ENCODE measurements around the gene PAPSS1. TPM values are rescaled to one million over a fixed set of nuclear protein-coding genes. Genes with fewer than 3 reads are reported as not detected.
A peak's percentile ranks its signal among the peaks of the same experiment; 100 is the strongest.
"Not testable (repeated sequence)": the region's sequence is repeated elsewhere in the genome, so short reads cannot be mapped to it uniquely, and the experiment has no call there.

The PAPSS1 gene
- total and polyA plus RNA-seq, 2 experiments from 2014 or later: 69.6 to 69.9 TPM

- Histone ChIP-seq H2AFZ (no peak overlapping the region), H3K27ac (no peak overlapping the region), H3F3A (ENCODE audit: insufficient read depth) (peaks cover 8% of the 10 kb centered on the region; the same call in 1 of the 2 replicates), H3K79me2 (ENCODE audit: insufficient read depth) (peaks cover 87% of the 10 kb centered on the region), H4K20me1 (ENCODE audit: insufficient read depth) (0 out of 2 replicates have a peak, but pooled peaks cover 3% of the 10 kb centered on the region), H3K27me3 (replicated peaks; ENCODE audit: insufficient read depth) (no peaks in the 10 kb centered on the region), H3K9ac (no peak overlapping the region), H3K4me2 (ENCODE audit: unreplicated experiment) (no peak overlapping the region), H3K4me3 (no peak overlapping the region), H3K9me3 (ENCODE audit: low read depth) (no peaks in the 10 kb centered on the region), H3K9me2 (ENCODE audit: insufficient read depth) (0 out of 2 replicates have a peak, but pooled peaks cover 3% of the 10 kb centered on the region), H3K36me3 (ENCODE audit: low read depth) (peaks cover 6% of the 10 kb centered on the region; the same call in 1 of the 2 replicates), H3K4me1 (ENCODE audit: insufficient read depth) (peaks cover 12% of the 10 kb centered on the region)
- no peak for DNase-seq
- 96 to 100% methylated on average over 1 of the region's 1 CpG for WGBS, 2 experiments (ENCODE audit: low coverage in 1 of 2, low lambda C conversion rate in 2 of 2, missing lambda C conversion rate in 2 of 2)
- in situ Hi-C loops (cut with MboI): no loop called here
- TF ChIP-seq EZH2phosphoT487 (IDR thresholded peaks at IDR 0.05; ENCODE audit: insufficient read depth, low read depth) (no peak), EZH2 (IDR thresholded peaks at IDR 0.05; ENCODE audit: insufficient read depth, poor library complexity, severe bottlenecking) (no peak)
Measured at GRCh38 chr4:107701565-107701964, 18.5 kb downstream of the PAPSS1 start.

GRCh38 chr4:107699466-107700206 is 20.4 kb downstream of the PAPSS1 start:
- Histone ChIP-seq H3F3A (ENCODE audit: insufficient read depth) (peaks cover 8% of the 10 kb centered on the region; the same call in 1 of the 2 replicates), H3K4me3 (no peak overlapping the region), H3K27ac (peak overlapping the region; percentile 18; the same call in 1 of the 2 replicates), H3K9me2 (ENCODE audit: insufficient read depth) (0 out of 2 replicates have a peak, but pooled peaks cover 3% of the 10 kb centered on the region), H3K36me3 (ENCODE audit: low read depth) (peaks cover 6% of the 10 kb centered on the region; the same call in 1 of the 2 replicates), H3K9me3 (ENCODE audit: low read depth) (no peaks in the 10 kb centered on the region), H3K4me1 (ENCODE audit: insufficient read depth) (peaks cover 12% of the 10 kb centered on the region), H3K79me2 (ENCODE audit: insufficient read depth) (peaks cover 83% of the 10 kb centered on the region), H4K20me1 (ENCODE audit: insufficient read depth) (0 out of 2 replicates have a peak, but pooled peaks cover 3% of the 10 kb centered on the region), H3K4me2 (ENCODE audit: unreplicated experiment) (no peak overlapping the region), H2AFZ (no peak overlapping the region), H3K9ac (no peak overlapping the region), H3K27me3 (replicated peaks; ENCODE audit: insufficient read depth) (no peaks in the 10 kb centered on the region)
- whole genome bisulfite sequencing, 2 experiments (ENCODE audit: low coverage in 1 of 2, low lambda C conversion rate in 2 of 2, missing lambda C conversion rate in 2 of 2): 49 to 53% methylated on average over 2 of the region's 2 CpGs
- TF ChIP-seq EZH2phosphoT487 (IDR thresholded peaks at IDR 0.05; ENCODE audit: insufficient read depth, low read depth) (no peak), EZH2 (IDR thresholded peaks at IDR 0.05; ENCODE audit: insufficient read depth, poor library complexity, severe bottlenecking) (no peak)
- in situ Hi-C loops (cut with MboI): no loop called here
- DNase-seq: peak; percentile 22

- H3K27me3 ChIP-seq (replicated peaks; ENCODE audit: insufficient read depth); H3K9ac ChIP-seq; H3K9me2 ChIP-seq (ENCODE audit: insufficient read depth); in situ Hi-C loops (cut with MboI); DNase-seq; H3K4me3 ChIP-seq; H3K9me3 ChIP-seq (ENCODE audit: low read depth); H3K27ac ChIP-seq; H3K4me2 ChIP-seq (ENCODE audit: unreplicated experiment); H3F3A ChIP-seq (ENCODE audit: insufficient read depth); H4K20me1 ChIP-seq (ENCODE audit: insufficient read depth); H2AFZ ChIP-seq: not testable (repeated sequence)
- peaks cover 12% of the 10 kb centered on the region for H3K4me1 ChIP-seq (ENCODE audit: insufficient read depth)
- peaks cover 63% of the 10 kb centered on the region for H3K79me2 ChIP-seq (ENCODE audit: insufficient read depth)
- 90 to 93% methylated on average over 6 of the region's 6 CpGs for WGBS, 2 experiments (ENCODE audit: low coverage in 1 of 2, low lambda C conversion rate in 2 of 2, missing lambda C conversion rate in 2 of 2)
- H3K36me3 ChIP-seq (ENCODE audit: low read depth): peaks cover 14% of the 10 kb centered on the region; the same call in 1 of the 2 replicates
Measured at GRCh38 chr4:107696187-107696586, 23.8 kb downstream of the PAPSS1 start.

DNA sequence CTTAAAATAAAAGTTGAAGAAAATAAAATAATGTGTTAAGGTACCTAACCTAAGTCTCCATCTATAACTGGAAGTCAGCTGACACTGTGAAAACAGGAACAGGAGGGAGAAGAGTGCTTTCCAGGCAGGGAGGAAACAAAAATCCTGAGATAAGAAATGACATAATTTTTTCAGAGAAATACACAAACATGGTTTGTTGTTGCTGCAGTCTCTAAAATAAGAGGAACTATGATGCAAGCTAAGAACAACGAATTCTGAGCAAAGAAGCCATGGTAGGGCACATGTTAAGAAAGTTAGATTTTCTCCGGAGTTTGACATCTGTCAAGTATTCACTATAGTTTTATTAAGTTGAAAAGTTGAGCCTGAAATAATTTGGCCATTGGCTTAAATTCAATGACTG is 26.9 kb downstream of the PAPSS1 start:
- no peak for DNase-seq
- Histone ChIP-seq H3K27ac (no peak overlapping the region), H3K79me2 (ENCODE audit: insufficient read depth) (peaks cover 60% of the 10 kb centered on the region), H4K20me1 (ENCODE audit: insufficient read depth) (peaks cover 8% of the 10 kb centered on the region; the same call in 1 of the 2 replicates), H3K36me3 (ENCODE audit: low read depth) (0 out of 2 replicates have a peak, but pooled peaks cover 8% of the 10 kb centered on the region), H3K9me2 (ENCODE audit: insufficient read depth) (no peaks in the 10 kb centered on the region), H3K9ac (no peak overlapping the region), H3K27me3 (replicated peaks; ENCODE audit: insufficient read depth) (no peaks in the 10 kb centered on the region), H2AFZ (no peak overlapping the region), H3K4me3 (no peak overlapping the region), H3K4me1 (ENCODE audit: insufficient read depth) (peaks cover 13% of the 10 kb centered on the region), H3K4me2 (ENCODE audit: unreplicated experiment) (no peak overlapping the region), H3F3A (ENCODE audit: insufficient read depth) (peaks cover 23% of the 10 kb centered on the region), H3K9me3 (ENCODE audit: low read depth) (no peaks in the 10 kb centered on the region)
- WGBS, 2 experiments (ENCODE audit: low coverage in 1 of 2, low lambda C conversion rate in 2 of 2, missing lambda C conversion rate in 2 of 2): 96 to 100% methylated on average over 2 of the region's 2 CpGs
- in situ Hi-C loops (cut with MboI): no loop called here
- TF ChIP-seq EZH2 (IDR thresholded peaks at IDR 0.05; ENCODE audit: insufficient read depth, poor library complexity, severe bottlenecking) (no peak), EZH2phosphoT487 (IDR thresholded peaks at IDR 0.05; ENCODE audit: insufficient read depth, low read depth) (no peak)

Measured in GM23248 (cell line).